Activated CD4-positive, alpha-beta T cell treated with anti-CD3 and anti-CD28 coated beads, Interleukin-2, amount 50 U/mL, for 4 hours (primary cell): ENCODE measurements around the gene EHD4.

Experiments used
- DNase-seq, 2 experiments: peaks; one replicate each; pipeline ENCODE4 v3.0.0-alpha.2; 2020

EHD4 gene

DNA sequence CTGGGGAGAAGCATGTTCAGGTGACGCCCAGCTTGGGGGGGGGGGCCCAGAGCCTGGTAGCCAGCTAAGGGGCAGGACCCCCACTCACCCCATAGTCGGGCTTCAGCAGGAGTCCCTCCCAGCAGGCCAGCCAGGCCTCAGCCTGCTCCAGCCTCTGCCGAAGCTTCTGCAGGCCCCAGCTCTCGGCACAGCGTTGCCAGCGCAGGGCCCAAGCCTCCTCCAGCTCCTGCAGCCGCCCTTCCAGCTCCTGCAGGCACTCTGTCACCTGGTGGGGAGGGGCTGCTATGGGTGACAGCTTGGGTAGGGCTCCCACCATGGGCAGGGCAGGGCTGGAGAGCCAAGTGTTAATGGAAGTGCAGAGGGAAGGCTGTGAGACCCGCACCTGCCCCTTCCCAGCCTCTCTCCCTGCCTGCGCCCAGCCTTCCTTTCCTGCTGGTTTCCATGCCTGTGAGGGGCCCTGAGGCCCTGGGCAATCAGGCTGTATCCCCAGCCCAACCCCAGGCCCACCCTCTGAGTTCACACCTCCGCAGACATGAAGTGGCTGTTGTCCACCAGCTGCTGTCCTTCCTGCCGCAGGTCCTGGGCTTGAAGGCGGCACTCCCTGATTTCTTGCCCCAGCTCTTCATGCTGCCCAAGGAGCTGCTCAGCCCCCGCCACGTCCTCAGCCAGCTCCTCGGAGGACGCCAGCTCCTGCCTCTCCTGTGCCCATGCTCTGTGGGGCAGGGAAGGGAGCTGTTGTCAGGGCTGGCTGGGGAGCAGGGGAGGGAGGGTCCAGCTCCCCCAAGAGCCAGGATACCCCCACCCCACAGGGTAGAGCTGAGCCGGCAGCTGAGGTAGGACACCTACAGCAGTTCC, 119.4 kb downstream of the EHD4 start:
- DNase-seq = no peak

GRCh38 chr15:41851755-41852370, 120.5 kb downstream of the EHD4 start:
- DNase-seq = no peak

DNA sequence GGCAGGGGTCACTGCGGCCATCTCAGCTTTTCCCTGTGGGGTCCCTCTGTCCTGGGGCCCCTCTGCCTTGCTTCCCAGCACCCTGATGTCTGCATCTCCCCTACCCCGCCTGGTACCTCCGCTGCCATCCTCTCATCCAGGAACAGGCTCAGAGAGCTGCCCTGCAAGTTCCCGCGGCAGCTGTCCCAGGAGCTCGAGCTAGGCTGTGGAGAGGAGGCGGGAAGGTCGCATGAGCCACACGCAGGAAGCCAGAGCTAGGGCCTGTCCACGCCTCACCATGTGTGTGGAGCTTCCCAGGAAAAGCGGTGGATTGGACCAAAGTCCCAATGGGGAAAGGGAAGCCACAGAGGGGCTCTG, 121.2 kb downstream of the EHD4 start:
- no peak for DNase-seq

GRCh38 chr15:41850482-41851166, 121.7 kb downstream of the EHD4 start:
- DNase-seq = no peak

DNA sequence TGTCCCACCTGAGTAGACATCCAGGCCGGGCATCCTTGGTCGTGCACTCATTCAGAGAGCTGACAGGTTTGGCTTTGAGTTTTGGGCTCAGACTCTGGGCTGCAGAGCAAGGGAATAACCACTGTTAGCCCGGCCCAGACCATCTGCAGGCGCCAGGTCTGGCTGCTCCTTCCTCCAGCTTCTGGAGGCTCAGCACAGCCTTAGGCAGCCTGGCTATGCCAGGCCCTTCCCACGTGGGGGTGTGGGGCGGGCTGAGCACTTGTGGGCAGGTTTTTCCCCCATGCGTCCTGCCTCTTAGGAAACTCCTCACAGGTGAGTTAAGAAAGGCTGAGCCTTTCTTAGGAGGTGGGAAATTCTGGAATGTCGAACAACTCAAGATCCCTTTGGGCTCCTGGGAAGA, 122.5 kb downstream of the EHD4 start:
- DNase-seq = no peak

DNA sequence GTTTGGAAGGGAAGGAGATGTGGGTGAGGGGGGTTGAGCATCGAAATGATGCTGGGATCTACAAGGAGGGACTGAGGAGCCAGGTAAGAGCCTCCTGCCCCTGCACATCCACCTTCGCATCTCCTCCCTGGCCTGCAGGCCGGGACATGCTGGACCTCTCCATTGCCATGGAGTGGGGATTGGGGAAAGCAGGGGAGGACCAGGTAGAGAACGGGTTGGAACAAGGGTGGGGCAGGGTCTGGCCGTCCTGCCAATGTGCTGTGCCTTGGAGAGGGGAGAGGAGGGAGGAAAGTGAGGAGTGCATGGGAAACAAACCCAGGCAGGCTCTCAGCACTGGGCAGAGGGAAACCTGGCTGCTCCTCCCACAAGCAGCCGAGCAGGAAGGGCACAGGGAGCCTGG, 123.2 kb downstream of the EHD4 start:
- no peak for DNase-seq

DNA sequence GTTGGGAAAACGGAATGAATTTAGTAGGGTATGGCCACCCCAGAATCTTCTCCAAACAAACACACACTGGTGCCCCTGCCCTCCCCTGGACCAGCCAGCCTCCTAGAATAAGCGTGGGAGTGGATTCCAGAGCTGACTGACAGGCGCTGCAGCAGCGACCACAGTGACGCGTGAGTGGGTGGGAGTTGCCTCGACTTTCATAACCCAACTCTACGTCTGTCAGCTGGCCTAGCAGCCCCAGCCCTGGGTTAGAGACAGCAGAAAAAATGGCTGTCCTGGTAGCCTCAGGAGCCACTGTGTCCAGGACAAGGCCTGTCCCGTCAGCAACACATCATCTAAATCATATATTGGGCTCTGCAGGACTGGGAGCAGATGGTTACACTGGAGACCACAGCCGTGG, 123.7 kb downstream of the EHD4 start:
- no peak for DNase-seq

DNA sequence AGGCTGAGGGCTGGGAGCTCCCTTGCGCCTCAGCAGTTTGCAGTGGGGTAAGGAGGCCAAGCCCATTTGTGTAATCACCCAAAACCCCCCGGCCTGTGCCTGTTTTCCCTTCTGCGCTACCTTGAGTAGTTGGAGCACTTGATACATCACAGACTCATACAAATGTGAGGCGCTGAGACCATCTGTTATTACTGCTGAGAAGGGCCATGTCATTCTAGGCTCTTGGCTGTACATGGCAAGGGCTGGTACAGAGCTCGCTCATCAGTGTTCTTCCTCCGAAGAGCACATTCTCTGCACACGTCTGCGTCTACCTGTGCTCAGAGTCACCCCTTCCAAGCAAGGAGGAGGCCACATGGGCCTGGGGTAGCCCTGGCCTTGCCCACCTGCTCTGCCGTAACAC, 124.4 kb downstream of the EHD4 start:
- no peak for DNase-seq

GRCh38 chr15:41847206-41847605, 125.2 kb downstream of the EHD4 start:
- no peak for DNase-seq
